SU-DHL-6 (cell line): ENCODE measurements around the gene GNS.
"Not testable (repeated sequence)": the region's sequence is repeated elsewhere in the genome, so short reads cannot be mapped to it uniquely, and the experiment has no call there.

ENCODE experiments used
- H2AFZ ChIP-seq: fragments of 200-600 bp; sonication (generic); 2 replicates; pipeline ENCODE4 v1.6.1; 2014; ENCODE audit warnings: low read depth, mild to moderate bottlenecking, moderate library complexity, mixed read lengths, antibody characterized with exemption, low read length; ENCODE audit not compliant: severe bottlenecking
- H3F3A ChIP-seq: fragments of 200-600 bp; shearing (Covaris generic); 2 replicates; pipeline ENCODE4 v1.6.0; 2016; ENCODE audit warnings: antibody characterized with exemption, mild to moderate bottlenecking; ENCODE audit not compliant: insufficient read depth
- H3K27ac ChIP-seq: fragments of 200-600 bp; sonication (generic); 2 replicates; pipeline ENCODE4 v1.5.1; 2016; ENCODE audit warnings: low read depth, mild to moderate bottlenecking, low read length, moderate library complexity, mixed read lengths
- H3K27me3 ChIP-seq: fragments of 200-600 bp; sonication (generic), shearing (Covaris generic); 2 replicates; pipeline ENCODE4 v1.6.0; 2014; ENCODE audit warnings: mild to moderate bottlenecking, low read length
- H3K36me3 ChIP-seq: fragments of 200-600 bp; sonication (generic); 2 replicates; pipeline ENCODE4 v1.6.1; 2014; ENCODE audit warnings: mild to moderate bottlenecking, low read length, mixed read lengths
- H3K4me2 ChIP-seq: fragments of 300-600, 200-600 bp; shearing (Covaris generic), sonication (generic); 2 replicates; pipeline ENCODE4 v1.6.0; 2014; ENCODE audit warnings: low read length, low read depth, mild to moderate bottlenecking; ENCODE audit not compliant: poor library complexity, severe bottlenecking
- H3K4me3 ChIP-seq: fragments of 200-600 bp; sonication (generic); 2 replicates; pipeline ENCODE4 v1.5.1; 2014; ENCODE audit warnings: antibody characterized with exemption, low read length, mild to moderate bottlenecking, mixed read lengths; ENCODE audit not compliant: insufficient read depth, poor library complexity, severe bottlenecking
- H3K79me2 ChIP-seq: fragments of 200-600 bp; sonication (generic); 2 replicates; pipeline ENCODE4 v1.6.1; 2014; ENCODE audit warnings: mild to moderate bottlenecking, low read length, moderate library complexity; ENCODE audit not compliant: insufficient read depth
- H3K9ac ChIP-seq: fragments of 200-600 bp; sonication (generic); 2 replicates; pipeline ENCODE4 v1.7.0; 2014; ENCODE audit warnings: mild to moderate bottlenecking, low read length
- H3K9me2 ChIP-seq: fragments of 200-600 bp; sonication (generic); replicated peaks from 2 replicates; pipeline ENCODE4 v1.6.1; 2014; ENCODE audit warnings: low read length; ENCODE audit not compliant: insufficient read depth
- H3K9me3 ChIP-seq: fragments of 200-600 bp; sonication (generic); 2 replicates; pipeline ENCODE4 v1.6.1; 2014; ENCODE audit warnings: low read length, mixed read lengths; ENCODE audit not compliant: insufficient read depth
- H4K20me1 ChIP-seq: fragments of 200-600 bp; sonication (generic); 2 replicates; pipeline ENCODE4 v1.6.1; 2014; ENCODE audit warnings: low read depth, mild to moderate bottlenecking, antibody characterized with exemption, low read length, moderate library complexity, mixed read lengths
- CTCF ChIP-seq: fragments of 200-600 bp; sonication (generic); IDR thresholded peaks from one replicate; pipeline ENCODE4 v1.5.1; 2017; ENCODE audit warnings: antibody characterized with exemption, mild to moderate bottlenecking, low read length, moderate library complexity; ENCODE audit not compliant: insufficient read depth, poor library complexity, severe bottlenecking
- EZH2phosphoT487 ChIP-seq: fragments of 200-600 bp; sonication (generic), shearing (Covaris generic); conservative IDR thresholded peaks from 2 replicates; pipeline ENCODE4 v1.6.1; 2018; ENCODE audit warnings: mild to moderate bottlenecking, antibody characterized with exemption, low read length, moderate library complexity, mixed read lengths

GNS gene

DNA sequence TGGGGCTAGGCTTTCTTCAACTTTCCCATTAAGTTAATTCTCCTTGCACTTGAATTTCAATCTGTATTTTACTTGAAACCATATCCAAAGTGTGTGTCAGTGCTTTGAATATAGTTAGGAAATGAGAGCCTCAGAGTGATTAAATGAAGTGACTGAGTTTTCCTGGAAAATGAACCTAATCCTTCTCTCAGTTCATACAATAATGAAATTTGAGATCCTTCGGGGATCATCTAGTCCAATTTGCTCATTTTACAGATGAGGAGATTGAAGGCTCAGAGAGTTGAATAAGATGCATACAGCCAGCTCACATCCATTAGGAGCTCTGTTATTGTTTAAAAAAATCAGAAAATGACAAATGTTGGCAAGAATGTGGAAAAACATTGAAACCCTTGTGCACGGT is 47.0 kb upstream of the GNS start:
- Histone ChIP-seq H3K27ac (no peak overlapping the region), H3K9me2 (no peaks in the 10 kb centered on the region), H3K4me2 (no peak overlapping the region), H3K27me3 (no peaks in the 10 kb centered on the region), H3K4me3 (no peak overlapping the region), H3K9me3 (no peaks in the 10 kb centered on the region), H3K36me3 (no peaks in the 10 kb centered on the region), H2AFZ (no peak overlapping the region), H3K9ac (no peak overlapping the region), H3F3A (no peaks in the 10 kb centered on the region), H3K79me2 (no peaks in the 10 kb centered on the region), H4K20me1 (no peaks in the 10 kb centered on the region)
- TF ChIP-seq EZH2phosphoT487 (no peak), CTCF (no peak)

- peak; percentile 59 for TF ChIP-seq CTCF
- not testable (repeated sequence) for H3K79me2 ChIP-seq, H3K9me2 ChIP-seq, H3K27ac ChIP-seq, H3K9ac ChIP-seq, H3F3A ChIP-seq, H3K9me3 ChIP-seq, H4K20me1 ChIP-seq, H3K4me2 ChIP-seq, H2AFZ ChIP-seq, H3K36me3 ChIP-seq, H3K4me3 ChIP-seq, H3K27me3 ChIP-seq
These were observed 43.1 kb upstream of the GNS start for GRCh38 chr12:64802180-64802775.

GRCh38 chr12:64801381-64801780 is 42.2 kb upstream of the GNS start:
- TF ChIP-seq EZH2phosphoT487 (no peak), CTCF (no peak)

More at GRCh38 chr12:64801381-64801780, 42.2 kb upstream of the GNS start:
- Histone ChIP-seq H3K4me2 (no peak overlapping the region), H3K27me3 (no peaks in the 10 kb centered on the region), H3F3A (no peaks in the 10 kb centered on the region), H2AFZ (no peak overlapping the region), H3K9me2 (no peaks in the 10 kb centered on the region), H3K79me2 (no peaks in the 10 kb centered on the region), H3K9me3 (no peaks in the 10 kb centered on the region), H3K4me3 (no peak overlapping the region), H4K20me1 (no peaks in the 10 kb centered on the region), H3K9ac (no peak overlapping the region), H3K36me3 (no peaks in the 10 kb centered on the region), H3K27ac (no peak overlapping the region)
